DMS114 treated with DMSO at 0.1 percent for 48 hours (cell line): ENCODE results near the gene PKD2L1.
"Not testable (repeated sequence)": the region's sequence is repeated elsewhere in the genome, so short reads cannot be mapped to it uniquely, and the experiment has no call there.

Experiments used
- DNase-seq: peaks from one replicate; lab custom pipeline; 2025; ENCODE audit not compliant: unreplicated experiment; lab: John Stamatoyannopoulos, UW

PKD2L1 gene

GRCh38 chr10:100287756-100288155 is 42.3 kb downstream of the PKD2L1 start:
- no peak for DNase-seq

- DNase-seq: peak; percentile 78
These were observed 43.7 kb downstream of the PKD2L1 start, which contains the start of gene BLOC1S2 for GRCh38 chr10:100286051-100287033. TSS of gene BLOC1S2 (minus strand) at chr10:100286680. CDS start at chr10:100286659, 21 bp downstream.

GRCh38 chr10:100285326-100285725 is 44.7 kb downstream of the PKD2L1 start:
- not testable (repeated sequence) for DNase-seq

- no peak for DNase-seq
These were observed 47.1 kb downstream of the PKD2L1 start for GRCh38 chr10:100282907-100283306.

- not testable (repeated sequence) for DNase-seq
These were observed 53.1 kb downstream of the PKD2L1 start for GRCh38 chr10:100276971-100277370.

GRCh38 chr10:100267239-100268104 is 62.6 kb downstream of the PKD2L1 start, which contains the start of gene CWF19L1:
TSS of gene CWF19L1 (minus strand) at chr10:100267638. CDS start at chr10:100267593, 45 bp downstream.
- peak; percentile 88 for DNase-seq

GRCh38 chr10:100265821-100266485 is 64.1 kb downstream of the PKD2L1 start:
- no peak for DNase-seq

GRCh38 chr10:100254191-100254590 is 75.8 kb downstream of the PKD2L1 start:
- DNase-seq: no peak

- no peak for DNase-seq
These were observed 77.0 kb downstream of the PKD2L1 start for GRCh38 chr10:100253041-100253440.

- DNase-seq: no peak
These were observed 81.2 kb downstream of the PKD2L1 start for GRCh38 chr10:100248820-100249219.

- no peak for DNase-seq
These were observed 84.4 kb downstream of the PKD2L1 start for GRCh38 chr10:100245484-100246220.

GRCh38 chr10:100239851-100240250 is 90.2 kb downstream of the PKD2L1 start:
- no peak for DNase-seq

GRCh38 chr10:100238429-100238828 is 91.6 kb downstream of the PKD2L1 start:
- DNase-seq: no peak
